Measurements from ENCODE around the gene LRRC59. TPM values are rescaled to one million over a fixed set of nuclear protein-coding genes. Genes with fewer than 3 reads are reported as not detected.

Gene LRRC59
- total and polyA plus RNA-seq, 2 of the 13 experiments (the other 11 are each of a cell fraction or from before 2014, with no cell fraction given) = 87.3 to 222 TPM

DNA sequence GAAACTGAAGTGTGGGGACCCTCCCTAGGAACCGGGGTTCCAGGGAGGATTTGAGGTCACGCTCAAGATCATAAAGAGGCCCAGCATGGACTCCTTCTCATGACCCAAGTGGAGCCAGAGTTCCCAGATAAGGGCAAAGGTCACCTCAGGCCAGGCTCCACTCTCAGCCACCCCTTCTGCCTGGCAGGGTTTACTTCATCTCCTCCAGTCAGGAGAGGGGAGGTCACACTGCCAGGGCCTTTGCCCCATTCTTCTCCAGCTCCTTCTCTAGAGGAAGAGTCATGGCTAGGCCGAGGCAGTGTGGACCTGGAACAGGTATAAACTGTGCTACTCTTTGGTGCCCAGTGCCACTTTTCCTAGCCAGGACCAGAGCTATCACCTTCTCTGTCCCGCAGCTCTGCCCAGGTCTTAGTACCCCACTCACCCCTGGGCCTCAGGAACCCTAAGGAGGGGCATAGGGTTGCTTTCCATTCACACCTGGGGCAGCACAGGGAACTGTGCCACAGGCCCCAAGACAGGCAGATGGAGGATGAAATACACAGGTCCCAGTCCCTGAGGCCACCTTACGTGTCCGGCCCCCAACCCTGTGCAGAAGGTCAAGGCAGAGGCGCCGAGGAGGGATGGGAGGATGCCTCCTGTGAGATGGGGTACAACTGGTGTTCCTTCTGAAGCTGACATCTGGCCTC lies 27.8 kb upstream of the LRRC59 start (continued):
- TF ChIP-seq, protein P1, sequence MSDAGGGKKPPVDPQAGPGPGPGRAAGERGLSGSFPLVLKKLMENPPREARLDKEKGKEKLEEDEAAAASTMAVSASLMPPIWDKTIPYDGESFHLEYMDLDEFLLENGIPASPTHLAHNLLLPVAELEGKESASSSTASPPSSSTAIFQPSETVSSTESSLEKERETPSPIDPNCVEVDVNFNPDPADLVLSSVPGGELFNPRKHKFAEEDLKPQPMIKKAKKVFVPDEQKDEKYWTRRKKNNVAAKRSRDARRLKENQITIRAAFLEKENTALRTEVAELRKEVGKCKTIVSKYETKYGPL (CRISPR knock-in tag; IDR thresholded peaks at IDR 0.05) = no peak
- peak; percentile 30; the same call in 1 of the 2 replicates for TF ChIP-seq HNF4G (IDR thresholded peaks at IDR 0.05; ENCODE audit: borderline replicate concordance, low read depth, low read length)
- no peak; the same call in 1 of the 2 replicates for TF ChIP-seq HNF4G (CRISPR knock-in tag; IDR thresholded peaks at IDR 0.05; ENCODE audit: borderline replicate concordance, low read depth)
- TF ChIP-seq RCOR2 (CRISPR knock-in tag; IDR thresholded peaks at IDR 0.05) = 0 out of 2 replicates have a peak, but pooled peaks have one; percentile 22
- TF ChIP-seq, protein P2, sequence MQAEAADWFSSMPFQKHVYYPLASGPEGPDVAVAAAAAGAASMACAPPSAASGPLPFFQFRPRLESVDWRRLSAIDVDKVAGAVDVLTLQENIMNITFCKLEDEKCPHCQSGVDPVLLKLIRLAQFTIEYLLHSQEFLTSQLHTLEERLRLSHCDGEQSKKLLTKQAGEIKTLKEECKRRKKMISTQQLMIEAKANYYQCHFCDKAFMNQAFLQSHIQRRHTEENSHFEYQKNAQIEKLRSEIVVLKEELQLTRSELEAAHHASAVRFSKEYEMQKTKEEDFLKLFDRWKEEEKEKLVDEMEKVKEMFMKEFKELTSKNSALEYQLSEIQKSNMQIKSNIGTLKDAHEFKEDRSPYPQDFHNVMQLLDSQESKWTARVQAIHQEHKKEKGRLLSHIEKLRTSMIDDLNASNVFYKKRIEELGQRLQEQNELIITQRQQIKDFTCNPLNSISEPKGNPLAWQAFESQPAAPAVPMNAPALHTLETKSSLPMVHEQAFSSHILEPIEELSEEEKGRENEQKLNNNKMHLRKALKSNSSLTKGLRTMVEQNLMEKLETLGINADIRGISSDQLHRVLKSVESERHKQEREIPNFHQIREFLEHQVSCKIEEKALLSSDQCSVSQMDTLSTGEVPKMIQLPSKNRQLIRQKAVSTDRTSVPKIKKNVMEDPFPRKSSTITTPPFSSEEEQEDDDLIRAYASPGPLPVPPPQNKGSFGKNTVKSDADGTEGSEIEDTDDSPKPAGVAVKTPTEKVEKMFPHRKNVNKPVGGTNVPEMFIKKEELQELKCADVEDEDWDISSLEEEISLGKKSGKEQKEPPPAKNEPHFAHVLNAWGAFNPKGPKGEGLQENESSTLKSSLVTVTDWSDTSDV (CRISPR knock-in tag; IDR thresholded peaks at IDR 0.05) = no peak
- no peak for TF ChIP-seq CHCHD3 (CRISPR knock-in tag; IDR thresholded peaks at IDR 0.05)
- no peak for TF ChIP-seq ZNF160 (CRISPR knock-in tag; IDR thresholded peaks at IDR 0.05)
- TF ChIP-seq, protein P3, sequence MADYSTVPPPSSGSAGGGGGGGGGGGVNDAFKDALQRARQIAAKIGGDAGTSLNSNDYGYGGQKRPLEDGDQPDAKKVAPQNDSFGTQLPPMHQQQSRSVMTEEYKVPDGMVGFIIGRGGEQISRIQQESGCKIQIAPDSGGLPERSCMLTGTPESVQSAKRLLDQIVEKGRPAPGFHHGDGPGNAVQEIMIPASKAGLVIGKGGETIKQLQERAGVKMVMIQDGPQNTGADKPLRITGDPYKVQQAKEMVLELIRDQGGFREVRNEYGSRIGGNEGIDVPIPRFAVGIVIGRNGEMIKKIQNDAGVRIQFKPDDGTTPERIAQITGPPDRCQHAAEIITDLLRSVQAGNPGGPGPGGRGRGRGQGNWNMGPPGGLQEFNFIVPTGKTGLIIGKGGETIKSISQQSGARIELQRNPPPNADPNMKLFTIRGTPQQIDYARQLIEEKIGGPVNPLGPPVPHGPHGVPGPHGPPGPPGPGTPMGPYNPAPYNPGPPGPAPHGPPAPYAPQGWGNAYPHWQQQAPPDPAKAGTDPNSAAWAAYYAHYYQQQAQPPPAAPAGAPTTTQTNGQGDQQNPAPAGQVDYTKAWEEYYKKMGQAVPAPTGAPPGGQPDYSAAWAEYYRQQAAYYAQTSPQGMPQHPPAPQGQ (CRISPR knock-in tag; IDR thresholded peaks at IDR 0.05; ENCODE audit: borderline replicate concordance) = no peak
- TF ChIP-seq, protein P4, sequence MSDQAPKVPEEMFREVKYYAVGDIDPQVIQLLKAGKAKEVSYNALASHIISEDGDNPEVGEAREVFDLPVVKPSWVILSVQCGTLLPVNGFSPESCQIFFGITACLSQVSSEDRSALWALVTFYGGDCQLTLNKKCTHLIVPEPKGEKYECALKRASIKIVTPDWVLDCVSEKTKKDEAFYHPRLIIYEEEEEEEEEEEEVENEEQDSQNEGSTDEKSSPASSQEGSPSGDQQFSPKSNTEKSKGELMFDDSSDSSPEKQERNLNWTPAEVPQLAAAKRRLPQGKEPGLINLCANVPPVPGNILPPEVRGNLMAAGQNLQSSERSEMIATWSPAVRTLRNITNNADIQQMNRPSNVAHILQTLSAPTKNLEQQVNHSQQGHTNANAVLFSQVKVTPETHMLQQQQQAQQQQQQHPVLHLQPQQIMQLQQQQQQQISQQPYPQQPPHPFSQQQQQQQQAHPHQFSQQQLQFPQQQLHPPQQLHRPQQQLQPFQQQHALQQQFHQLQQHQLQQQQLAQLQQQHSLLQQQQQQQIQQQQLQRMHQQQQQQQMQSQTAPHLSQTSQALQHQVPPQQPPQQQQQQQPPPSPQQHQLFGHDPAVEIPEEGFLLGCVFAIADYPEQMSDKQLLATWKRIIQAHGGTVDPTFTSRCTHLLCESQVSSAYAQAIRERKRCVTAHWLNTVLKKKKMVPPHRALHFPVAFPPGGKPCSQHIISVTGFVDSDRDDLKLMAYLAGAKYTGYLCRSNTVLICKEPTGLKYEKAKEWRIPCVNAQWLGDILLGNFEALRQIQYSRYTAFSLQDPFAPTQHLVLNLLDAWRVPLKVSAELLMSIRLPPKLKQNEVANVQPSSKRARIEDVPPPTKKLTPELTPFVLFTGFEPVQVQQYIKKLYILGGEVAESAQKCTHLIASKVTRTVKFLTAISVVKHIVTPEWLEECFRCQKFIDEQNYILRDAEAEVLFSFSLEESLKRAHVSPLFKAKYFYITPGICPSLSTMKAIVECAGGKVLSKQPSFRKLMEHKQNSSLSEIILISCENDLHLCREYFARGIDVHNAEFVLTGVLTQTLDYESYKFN (CRISPR knock-in tag; conservative IDR thresholded peaks at IDR 0.05) = no peak
- TF ChIP-seq RNF2 (conservative IDR thresholded peaks at IDR 0.05; ENCODE audit: low read depth) = no peak
- no peak for TF ChIP-seq ZNF547 (CRISPR knock-in tag; IDR thresholded peaks at IDR 0.05)
- 0 out of 2 replicates have a peak, but pooled peaks have one; percentile 32 for TF ChIP-seq ZSCAN20 (CRISPR knock-in tag; IDR thresholded peaks at IDR 0.05; ENCODE audit: borderline replicate concordance)
- no peak for TF ChIP-seq ATF7-NPFF (CRISPR knock-in tag; IDR thresholded peaks at IDR 0.05; ENCODE audit: low read depth)
- TF ChIP-seq SNAI1 (CRISPR knock-in tag; IDR thresholded peaks at IDR 0.05; ENCODE audit: borderline replicate concordance) = no peak
- TF ChIP-seq KLF11 (CRISPR knock-in tag; IDR thresholded peaks at IDR 0.05) = no peak
- no peak for TF ChIP-seq ZNF101 (CRISPR knock-in tag; IDR thresholded peaks at IDR 0.05; ENCODE audit: borderline replicate concordance, low read depth)
- no peak for TF ChIP-seq TEAD3 (CRISPR knock-in tag; optimal IDR thresholded peaks at IDR 0.05; ENCODE audit: borderline replicate concordance)
- TF ChIP-seq AGO2 (optimal IDR thresholded peaks at IDR 0.05; ENCODE audit: low read depth, low read length) = no peak
- TF ChIP-seq RARA (CRISPR knock-in tag; IDR thresholded peaks at IDR 0.05) = no peak
- no peak for TF ChIP-seq NFE2L2 (IDR thresholded peaks at IDR 0.05; ENCODE audit: low read length)
- TF ChIP-seq ZNF569 (CRISPR knock-in tag; IDR thresholded peaks at IDR 0.05; ENCODE audit: borderline replicate concordance) = no peak

Measured in HepG2 (cell line).